Myocyte (in vitro differentiated cells): ENCODE results near the gene NPRL2. TPM values are rescaled to one million over a fixed set of nuclear protein-coding genes. Genes with fewer than 3 reads are reported as not detected.

ENCODE experiments used
- DNase-seq: peaks from one replicate; pipeline ENCODE4 v3.0.0-alpha.2; 2012; ENCODE audit warnings: low read depth
- total RNA-seq: library from RNA; depleted of rRNA; stranded (reverse); fragments of >200 nt; gene quantifications from 2 replicates; pipeline ENCODE4 v1.2.3, GENCODE V29; 2014

The NPRL2 gene
- total RNA-seq, 1 donor from 2014 or later = 24.6 TPM

DNA sequence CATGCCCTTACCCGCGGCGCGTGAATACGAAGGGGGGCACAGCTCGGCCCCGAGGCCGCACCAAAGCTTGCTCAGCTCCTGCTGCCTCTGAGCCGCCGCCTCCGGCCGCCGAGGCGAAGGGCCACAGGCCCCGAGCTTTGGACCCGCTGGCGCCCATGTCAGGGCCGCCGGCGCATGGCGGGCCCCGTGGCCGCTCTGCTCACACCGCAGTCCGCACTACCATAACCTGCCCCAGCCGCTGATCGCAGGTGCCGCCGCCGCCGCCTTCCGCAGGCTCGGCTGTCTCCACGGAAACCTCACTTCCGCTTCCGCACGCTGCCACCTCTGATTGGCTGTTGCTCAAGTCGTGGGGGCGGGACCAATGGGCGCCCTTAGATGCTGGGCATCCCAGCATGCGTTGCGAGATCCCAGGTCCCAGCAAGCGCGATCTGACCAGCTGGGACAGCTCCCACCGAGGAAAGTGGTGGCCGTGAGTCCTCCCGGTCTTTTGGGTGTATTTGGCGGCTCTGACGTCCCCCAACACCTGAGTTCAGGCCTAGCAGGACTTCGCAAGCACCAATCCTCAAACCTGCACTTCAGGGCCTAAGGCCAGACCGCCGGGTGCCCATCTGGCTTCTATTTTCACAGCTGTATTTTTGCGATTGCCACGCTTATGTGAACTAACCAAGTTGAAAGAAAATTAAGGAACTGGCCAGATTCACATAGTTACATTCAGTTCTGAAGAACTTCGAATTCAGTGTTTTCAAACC lies 22.5 kb downstream of the NPRL2 start, which contains the start of gene TUSC2:
TUSC2 (minus strand) TSS at position 281 of the 749 bp plus-strand sequence; CDS start at position 157, 124 bp downstream.
- peak; percentile 98 for DNase-seq

DNA sequence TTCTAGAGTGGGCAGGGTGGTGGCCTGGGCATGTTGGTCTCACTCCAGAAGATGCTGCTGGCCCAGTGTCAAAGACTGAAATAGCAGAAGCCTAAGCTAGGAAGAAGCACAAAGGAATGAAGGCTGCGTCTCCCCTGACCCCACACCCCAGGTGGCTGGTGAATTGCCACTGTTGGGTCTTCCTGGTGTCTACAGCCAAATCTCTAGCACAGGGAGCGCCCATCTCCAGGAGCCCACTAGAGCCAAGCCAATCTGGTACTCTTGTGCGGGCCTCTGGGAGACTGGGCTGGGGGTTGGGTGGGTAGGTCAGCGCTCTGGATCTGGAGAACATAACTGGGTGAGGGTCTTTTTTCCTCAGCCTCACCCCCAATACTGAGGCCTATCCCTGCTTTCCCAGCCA lies 23.4 kb downstream of the NPRL2 start:
- DNase-seq = no peak

DNA sequence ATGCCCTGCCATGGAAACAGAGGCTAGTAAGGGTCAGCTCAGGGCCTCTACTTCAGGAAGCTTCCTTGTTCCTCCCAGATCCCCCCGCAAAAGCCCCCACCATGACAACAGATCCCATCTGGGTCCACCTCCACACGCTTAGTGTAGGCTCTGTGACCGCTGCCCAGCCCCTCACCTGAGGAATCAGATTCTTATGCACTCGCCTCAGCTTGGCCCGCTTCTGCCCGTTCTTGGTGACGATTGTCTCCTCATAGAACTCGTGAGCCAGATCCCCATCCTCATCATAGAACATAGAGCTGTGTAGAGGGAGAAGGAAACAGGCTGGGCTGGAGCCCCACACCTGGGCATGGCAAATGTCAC lies 24.4 kb downstream of the NPRL2 start:
- DNase-seq = no peak

DNA sequence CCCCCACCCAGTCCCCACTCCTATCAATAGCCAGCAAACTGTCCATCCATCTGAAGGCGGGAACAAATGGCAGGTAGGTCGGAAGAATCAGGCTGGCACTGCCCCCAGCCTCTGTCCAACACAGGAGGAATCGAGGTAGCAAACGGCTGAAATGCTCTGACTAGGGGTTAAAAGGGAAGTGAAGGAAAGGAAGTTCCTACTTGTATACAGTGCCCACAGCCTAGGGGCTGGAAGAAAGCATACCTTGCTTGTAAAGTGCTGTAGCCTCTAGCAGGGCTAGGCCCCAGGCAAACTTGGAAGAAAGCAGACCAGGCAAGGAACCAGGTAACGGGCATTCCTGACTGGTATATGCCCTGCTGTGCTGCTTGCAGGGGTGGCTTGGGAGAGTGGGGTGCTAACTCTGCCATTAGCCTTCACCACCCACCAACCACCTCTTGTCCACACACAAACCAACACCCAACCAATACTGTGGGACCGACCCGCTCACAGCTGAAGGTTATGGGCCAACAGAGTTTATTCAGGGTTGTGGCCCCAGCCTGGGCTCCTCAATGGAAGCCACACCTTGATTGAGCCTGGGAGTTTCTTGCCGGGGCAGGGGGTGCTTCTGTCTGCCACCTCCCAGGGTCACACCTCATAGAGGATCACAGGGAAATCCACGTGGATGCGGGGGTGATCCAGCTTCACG lies 24.9 kb downstream of the NPRL2 start:
- DNase-seq = no peak

DNA sequence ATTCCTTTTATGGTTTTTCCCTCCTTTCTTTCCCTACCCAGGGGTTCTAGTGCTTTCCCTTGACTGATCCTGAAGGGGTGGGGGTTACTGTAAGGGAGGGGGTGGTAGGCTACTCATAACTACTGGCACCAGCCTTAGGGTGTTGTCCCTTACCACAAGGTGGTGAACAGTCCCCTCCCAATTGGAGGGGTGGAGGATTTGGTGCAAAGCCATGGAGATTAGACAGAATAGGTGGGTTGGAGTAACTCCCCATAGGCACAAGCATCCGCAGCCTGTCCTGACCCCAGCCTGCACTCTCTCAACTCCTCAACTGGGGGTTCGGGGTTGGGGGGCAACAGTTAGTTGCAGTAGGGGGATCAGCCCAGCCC lies 25.5 kb downstream of the NPRL2 start:
- DNase-seq = no peak

DNA sequence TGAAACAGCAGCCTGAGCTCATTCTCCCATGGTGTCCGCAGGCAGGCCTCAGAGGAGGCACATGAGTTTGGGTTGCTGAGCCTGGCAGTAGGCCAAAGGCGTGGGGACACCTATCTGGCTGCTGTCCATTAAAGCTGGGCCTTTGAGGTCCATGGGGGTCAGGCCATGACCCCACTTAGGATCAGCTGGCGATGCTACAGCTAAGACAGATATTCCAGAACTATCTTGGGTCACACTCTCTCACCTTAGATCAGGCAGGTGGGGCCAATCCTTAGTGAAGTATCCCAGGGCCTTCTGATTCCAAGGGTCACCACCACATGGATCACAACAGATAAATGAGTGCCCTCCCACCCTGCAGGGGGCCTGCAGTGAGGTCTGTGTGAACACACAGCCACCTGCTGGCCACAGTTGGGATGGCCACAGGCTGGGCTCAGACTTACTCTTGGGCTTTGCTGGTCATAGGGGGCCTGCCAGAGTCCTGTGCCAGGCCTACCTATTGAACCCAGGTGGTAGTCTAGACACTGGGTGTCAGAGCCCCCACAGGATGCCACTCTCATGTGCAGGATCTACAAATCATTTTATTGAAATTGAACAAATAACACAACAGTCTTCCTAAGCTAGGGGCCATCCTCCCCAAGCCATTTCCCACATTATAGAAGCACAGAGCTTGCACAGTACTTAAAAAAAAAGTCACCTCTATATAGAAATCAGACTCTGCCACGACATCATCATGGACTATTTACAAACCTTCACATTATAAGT lies 26.0 kb downstream of the NPRL2 start:
- peak; percentile 73 for DNase-seq

DNA sequence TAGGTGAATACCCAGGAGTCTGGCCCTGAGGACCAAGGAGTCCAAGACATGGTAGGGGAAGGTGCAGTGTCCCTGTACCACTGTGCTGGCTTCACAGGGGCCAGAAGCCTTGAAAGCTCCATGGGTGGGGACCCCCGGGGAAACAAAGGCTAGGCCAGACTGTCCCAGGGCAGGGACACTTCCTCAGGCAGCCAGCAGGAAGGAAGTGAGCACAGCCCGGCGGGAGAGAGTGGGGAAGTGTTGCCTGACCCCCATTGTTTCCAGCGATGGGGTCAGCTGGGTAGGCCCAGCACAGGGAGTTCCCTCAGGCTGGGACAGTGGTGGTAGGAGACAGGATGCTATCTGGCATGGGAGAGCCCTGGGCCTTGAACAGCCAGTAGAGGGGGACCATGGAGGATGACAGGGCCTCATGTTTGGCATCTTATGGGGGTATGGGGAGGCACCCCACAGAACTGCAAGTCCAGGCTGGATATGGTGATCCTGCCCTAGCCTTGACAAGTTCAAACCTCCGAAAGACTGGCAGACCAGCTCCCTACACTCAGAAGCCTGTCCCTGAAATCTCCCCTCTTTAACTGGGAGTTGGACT lies 26.9 kb downstream of the NPRL2 start:
- DNase-seq = no peak

DNA sequence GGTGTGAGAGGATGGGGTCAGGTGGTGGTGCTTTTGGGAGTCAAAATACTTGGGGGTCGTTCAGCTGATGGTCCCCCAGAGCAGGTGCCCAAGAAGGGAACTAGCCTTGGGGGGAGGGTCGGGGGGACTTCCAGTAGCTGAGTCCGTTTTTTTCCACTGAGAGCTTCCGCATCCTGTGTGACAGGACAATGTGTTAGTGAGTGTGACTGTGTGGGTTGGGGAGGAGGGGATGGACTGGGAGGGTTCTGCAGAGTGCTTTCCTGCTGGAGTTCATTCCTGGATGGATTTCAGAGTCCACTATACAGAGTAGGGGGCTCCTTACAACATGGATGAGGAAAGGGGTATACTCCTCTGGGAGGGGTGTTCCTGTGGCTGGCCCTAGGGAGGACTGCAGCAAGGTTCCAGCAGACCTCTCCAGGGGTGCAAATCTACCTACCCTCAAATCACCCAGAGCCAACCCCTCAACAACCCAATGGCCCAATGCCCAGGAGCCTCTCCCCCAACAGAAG lies 27.4 kb downstream of the NPRL2 start:
- DNase-seq = no peak

DNA sequence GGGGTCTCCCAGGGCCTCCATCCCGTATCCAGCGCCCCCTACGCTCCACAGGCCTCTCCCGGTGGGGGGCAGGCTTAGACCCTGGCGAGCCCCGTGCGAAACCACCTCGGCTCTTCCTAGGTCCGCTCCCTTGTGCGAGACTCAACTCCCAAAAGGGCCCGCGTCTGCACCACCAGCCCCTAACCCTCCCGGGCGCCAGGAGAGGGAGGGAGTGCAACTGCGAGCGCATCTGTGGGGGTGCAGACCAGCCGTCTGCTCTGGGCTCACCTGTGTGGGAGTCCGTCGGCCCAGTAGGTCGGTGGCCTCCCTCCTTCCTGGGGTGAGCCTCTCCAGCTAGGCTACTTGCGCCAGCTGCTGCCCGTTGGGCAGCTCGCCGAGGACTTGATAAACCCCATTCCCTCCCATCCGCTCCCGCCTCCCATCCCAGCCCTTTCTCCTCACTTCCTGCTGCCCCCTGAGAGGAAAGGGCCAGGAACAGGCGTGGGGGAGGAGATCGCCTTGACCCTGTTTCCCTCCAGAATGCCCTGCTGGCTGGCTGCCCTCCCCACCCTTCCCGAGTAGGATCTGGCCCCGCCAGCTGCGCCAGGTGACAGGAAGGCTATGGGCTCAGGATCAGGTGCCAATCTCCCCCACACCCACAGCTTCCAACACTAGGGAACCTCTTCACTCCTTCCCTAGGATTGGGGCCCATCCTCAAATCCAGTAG lies 28.0 kb downstream of the NPRL2 start, which contains the start of gene HYAL2:
HYAL2 (minus strand) TSS at position 360 of the 706 bp plus-strand sequence. CDS start 2,256 bp downstream, outside the sequence.
- DNase-seq = no peak

DNA sequence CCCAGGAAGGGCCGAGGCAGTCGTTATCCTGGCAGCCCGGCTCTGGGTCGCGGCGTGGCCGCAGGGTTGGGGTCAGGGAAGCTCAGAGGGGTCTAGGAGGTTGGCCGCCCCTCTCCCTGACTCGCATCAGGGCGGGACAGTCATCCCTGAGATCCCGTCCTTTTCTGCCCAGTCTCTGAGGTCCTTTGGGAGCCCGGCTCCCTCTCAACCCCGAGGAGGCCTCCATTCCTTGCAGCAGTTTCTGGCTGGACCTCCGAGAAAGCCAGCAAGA lies 28.5 kb downstream of the NPRL2 start:
- no peak for DNase-seq

DNA sequence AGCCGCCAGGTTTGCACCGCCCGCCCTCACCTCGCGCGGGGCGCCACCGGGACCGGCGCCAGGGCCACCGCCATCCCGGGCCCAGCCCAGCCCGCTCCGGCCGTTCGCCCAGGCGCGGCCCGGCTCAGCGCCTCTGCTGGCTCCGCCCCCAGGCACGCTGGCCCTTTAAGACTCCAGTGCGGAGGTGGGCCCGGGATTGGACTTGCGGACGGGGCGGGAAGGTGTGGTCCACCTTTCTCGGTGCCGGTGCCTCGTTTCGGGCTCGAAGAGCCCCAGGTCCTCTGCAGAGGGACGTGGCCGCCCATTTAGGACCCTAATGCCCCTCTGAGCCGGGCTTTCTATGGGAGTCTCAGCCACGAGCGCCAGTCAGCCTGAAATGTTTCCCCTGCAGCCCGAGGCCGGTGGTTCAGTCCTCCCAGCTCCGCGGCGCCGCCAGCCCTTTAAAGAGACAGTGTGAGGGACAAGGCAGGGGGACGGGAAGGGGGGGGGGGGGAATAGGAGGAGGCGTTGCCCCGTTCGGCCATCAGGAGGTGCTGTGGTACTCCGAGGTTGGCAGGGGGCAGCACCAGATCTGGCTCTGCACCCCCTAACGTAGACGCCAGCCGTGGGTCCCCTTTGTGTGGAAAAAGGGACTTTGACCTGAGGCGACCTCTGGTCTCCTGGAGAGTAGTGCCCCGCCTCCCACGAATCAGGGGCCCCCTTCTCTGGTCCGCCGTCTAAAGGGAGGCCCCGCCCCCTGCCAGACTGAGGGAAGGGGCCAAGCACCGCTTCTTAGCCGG lies 29.1 kb downstream of the NPRL2 start:
- peak; percentile 93 for DNase-seq

DNA sequence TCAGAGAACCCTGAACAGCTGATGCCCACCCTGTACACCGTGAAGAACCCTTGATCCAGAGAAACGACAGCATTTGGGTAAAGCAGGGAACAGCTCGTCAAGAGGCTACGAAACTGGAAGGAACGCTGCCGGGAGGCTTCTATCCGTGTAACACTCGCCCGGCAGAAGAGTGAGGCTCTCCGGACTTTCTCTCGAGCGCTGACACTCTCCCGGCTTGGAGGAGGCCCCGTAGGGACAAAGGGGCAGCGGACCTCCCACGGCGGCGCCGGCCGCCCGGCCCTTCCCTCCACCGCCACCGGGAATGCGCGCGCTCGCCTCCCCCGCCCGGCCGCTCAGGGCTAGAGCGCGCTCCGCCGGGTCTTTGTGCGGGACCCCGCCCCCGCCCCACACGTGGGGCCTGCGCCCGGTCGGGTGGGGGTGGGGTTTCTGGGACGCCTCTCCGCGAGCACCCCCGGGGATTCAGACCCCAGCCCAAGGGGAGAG lies 29.7 kb downstream of the NPRL2 start:
- DNase-seq = peak; percentile 84

DNA sequence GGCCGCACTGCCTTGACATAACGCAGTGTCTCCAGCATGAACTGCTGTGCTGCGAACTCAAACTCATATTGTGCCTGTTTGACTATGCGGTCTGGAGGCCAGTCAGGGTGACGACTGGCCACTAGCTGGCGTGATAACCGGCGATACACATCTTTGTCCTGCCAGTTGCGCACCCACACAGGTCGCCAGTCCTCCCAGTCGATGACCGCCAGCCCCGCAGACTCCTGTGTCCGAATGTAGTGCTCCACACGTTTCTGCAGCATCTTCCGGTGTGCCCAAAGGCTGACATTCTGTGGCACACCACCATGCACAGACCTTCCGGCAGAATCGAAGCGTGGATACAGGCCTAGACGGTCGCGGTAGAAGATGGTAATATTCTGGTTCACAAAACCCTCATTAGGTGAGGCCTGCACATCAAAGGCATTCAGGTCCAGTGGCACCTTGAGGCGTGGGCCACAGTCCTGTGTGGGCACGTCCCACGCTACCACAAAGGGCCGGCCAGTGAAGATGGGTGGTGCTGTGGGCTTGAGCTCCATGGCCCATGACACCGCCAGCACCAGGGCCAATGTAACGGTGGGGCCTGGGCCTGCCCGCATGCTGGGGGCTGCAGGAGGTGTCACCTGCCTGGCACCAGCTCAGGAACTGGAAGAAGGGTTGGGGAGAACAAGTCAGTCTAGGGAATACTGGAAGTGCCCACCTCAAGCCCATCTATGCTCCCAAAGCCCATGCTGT lies 30.5 kb downstream of the NPRL2 start:
- no peak for DNase-seq

DNA sequence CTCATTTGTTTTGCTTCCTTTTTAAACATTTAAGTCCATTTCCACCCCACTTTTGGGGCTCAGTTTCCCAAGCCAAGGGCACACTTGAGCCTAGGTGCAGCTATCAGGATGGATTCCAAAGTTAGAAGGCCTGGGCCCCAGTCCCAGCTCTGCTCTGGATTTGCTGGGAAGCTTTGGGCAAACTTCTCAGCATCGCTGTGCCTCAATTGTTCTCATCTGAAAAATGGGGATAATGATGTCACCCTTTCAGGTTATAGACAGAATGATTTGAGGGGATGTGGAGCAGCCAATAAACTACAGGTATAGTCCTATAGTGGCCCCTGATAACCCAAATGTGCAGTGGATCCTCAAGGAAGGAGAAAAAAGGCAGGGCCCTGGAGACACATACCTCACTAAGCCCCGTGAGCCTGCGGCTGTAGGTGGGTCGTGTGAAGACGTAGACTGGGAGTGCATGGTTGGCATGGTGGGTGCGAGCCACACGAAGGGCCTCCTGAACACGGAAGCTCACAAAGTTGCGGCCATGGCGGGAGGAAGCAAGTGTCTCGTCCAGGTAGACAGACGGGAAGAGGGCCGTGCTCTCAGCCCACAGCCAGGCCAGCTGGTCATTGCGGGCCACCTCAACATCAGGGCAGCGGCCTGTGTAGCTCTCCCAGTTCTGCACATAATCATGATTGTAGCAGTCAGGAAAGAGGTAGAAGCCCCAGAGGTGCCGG lies 31.2 kb downstream of the NPRL2 start:
- no peak for DNase-seq

DNA sequence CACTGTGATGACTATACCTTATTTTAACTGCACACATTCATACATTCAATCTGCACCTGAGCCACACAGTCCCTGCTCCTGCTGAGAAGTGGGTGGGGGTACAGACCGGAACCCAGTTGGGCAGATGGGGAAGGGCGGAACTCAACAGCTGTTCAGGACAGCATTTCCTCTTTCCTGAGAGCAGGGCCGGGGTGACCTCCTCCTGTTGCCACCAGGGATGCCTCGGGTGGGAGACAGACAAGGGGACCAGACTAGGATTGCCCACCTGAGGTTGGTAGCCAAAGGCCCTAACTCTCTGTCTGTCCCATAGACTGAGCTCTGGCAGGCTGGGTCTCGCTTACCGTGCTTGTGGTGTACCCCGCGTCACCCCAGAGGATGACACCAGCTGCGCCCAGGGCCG lies 32.0 kb downstream of the NPRL2 start:
- DNase-seq = no peak

DNA sequence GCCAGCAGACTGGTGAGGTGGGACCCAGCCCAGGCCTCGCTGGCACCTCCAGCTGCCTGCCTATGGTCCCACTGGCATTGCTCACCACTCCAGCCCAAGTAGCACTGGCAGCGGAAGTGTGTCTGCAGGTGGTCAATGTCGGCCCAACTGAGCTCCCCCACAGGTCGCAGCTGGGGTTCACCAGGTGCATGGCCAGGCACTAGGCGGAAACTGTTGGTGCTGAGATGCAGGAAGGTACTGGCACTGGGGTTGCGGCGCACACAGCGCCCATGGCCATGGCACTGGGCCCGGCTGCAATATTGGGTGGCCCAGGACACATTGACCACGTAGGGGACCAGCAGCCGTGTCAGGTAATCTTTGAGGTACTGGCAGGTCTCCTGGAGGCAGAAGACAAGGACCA lies 32.4 kb downstream of the NPRL2 start:
- DNase-seq = no peak

DNA sequence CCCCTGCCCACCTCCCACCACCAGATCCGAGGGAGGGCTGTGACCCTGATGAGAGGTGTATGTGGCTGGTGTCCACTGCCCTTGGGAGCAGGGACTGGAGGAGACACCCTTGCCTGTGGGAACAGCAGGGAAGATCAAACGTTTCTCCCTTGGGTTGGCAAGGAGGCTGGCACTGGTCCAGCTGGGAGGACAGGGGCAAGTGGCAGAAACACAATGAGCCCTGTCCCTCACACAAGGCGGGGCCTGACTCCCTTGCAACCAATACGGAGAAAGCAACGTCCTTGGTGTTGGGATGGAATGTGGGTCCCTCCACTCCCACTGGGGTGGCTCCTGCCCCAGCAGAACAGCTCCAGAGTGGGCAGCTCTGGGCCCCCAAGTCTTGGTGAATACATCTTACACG lies 33.3 kb downstream of the NPRL2 start:
- no peak for DNase-seq

DNA sequence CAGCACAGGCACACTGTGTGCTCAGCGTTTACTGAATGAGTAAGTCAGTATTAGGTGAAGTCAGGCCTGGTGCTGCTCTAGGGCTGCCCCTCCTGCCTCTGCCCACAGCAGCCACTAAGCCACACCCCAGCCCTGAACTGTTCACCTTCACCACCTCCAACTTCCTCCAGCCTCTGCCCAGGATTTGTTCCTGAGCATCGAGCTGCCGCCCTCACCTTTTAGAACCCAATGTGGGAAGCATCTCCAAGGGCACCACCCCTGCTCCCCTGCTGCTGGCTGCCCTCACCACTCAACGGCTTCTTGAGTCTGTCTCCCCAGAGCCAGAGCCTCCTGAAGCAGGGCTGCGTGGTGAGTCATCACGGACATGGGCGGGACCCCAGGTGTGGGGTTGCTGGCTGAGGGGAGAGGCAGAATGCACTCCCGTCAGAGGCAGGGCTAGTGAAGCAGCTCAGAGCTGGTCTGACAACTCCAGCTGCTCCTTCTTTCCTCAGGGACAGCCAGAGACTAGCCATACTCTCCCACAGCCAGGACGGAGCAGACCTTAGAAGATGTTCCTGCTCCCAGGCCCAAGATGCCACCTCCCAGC lies 33.8 kb downstream of the NPRL2 start:
- DNase-seq = no peak
